ENCODE results near the gene TMEM175.
"Not testable (repeated sequence)": the region's sequence is repeated elsewhere in the genome, so short reads cannot be mapped to it uniquely, and the experiment has no call there.

The TMEM175 gene

DNA sequence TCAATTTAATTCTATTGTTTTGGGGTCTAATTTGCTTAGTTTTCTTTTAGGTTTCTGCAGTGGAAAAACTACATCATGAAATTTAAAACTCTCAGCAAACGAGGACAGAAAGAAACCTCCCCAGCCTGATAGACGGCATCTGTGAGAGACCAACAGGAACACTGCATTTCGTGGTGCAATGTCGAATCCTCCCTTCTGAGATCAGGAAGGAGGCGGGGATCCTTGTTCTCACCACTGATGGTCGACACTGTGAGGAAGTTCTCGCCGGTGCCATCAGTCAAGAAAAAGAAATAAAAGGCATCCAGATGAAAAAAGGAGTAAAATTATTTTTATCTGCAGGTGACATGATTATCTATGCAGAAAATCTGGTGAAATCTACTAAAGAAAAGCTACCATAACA is 16.7 kb upstream of the TMEM175 start:
- no peak for DNase-seq (ENCODE audit: low spot score)

DNA sequence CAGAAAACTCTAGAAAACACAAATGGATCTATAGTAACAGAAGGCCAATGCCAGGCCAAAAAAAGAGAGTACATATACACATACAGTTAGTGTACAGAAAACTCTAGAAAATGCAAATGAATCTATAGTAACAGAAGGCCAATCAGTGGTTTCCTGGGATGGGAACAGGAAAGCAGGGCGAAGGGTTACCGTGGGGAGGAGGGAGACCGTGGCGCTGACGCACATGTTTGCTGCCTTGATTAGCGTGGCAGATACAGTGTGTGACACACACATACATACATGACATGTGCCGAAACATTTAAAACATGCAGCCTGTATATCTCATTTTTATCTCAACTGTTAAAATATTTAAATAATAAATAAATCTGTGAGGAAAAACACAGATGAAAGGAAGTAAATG is 14.8 kb upstream of the TMEM175 start:
- DNase-seq (ENCODE audit: low spot score) = no peak

DNA sequence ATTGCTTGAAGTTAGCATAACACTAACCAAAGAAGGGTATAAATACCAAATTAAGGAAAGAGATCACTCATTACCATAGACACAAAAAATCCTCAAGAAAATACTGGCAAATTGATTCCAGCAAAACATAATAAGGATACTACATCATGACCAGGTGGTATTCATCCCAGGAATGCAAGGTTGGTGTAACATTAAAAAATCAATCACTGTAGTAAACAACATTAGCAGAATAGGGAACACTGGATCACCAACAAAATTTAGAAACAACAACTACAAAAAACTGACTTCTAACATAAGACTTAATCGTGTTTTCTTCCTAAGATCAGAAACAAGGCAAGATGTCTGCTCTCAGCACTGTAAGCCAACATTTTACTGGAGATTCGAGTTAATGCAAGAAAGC is 14.3 kb upstream of the TMEM175 start:
- DNase-seq (ENCODE audit: low spot score) = no peak

DNA sequence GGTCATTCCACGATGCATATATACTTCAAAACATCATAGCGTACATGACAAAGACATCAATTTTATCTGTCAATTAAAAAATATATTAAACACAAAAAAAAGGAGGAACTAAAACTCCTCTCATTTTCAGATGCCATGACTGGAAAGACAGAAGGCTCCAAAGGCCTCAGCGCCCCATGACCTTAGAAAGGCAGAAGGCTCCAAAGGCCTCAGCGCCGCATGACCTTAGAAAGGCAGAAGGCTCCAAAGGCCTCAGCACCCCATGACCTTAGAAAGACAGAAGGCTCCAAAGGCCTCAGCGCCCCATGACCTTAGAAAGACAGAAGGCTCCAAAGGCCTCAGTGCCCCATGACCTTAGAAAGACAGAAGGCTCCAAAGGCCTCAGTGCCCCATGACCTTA is 13.7 kb upstream of the TMEM175 start:
- not testable (repeated sequence) for DNase-seq (ENCODE audit: low spot score)

DNA sequence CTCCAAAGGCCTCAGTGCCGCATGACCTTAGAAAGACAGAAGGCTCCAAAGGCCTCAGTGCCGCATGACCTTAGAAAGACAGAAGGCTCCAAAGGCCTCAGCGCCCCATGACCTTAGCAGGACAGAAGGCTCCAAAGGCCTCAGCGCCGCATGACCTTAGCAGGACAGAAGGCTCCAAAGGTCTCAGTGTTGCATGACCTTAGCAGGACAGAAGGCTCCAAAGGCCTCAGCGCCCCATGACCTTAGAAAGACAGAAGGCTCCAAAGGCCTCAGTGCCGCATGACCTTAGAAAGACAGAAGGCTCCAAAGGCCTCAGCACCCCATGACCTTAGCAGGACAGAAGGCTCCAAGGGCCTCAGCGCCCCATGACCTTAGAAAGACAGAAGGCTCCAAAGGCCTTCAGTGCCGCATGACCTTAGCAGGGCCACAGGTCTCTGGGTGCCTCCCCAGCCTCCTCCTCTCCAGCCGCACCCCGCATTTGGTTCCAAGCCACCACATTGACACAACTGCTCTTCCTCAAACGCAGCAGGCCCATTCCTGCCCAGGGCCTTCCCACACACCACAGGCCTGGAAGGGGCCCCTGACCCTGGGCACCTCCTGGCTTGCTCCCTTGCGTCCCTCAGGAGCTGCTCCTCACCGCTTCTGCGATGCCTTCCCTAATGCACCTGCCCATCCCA is 13.1 kb upstream of the TMEM175 start:
- not testable (repeated sequence) for DNase-seq (ENCODE audit: low spot score)

DNA sequence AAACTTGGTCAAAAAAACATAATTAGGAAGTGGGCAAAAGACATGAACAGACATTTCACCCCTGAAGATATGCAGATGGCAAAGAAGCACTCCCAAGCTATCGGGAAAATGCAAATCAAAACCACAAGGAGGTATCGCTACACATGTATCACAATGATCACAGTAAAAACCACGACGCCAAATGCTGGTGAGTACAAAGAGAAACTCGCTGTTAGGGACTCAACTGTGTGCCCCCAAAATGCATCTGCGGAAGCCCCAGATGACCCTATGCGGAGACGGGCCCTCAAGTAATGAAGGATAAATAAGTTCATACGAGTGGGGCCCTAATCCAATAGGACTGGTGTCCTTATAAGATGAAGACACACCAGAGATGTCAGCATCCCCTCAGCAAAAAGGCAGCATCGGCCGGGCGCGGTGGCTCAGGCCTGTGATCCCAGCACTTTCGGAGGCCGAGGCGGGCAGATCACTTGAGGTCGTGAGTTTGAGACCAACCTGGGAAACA is 10.4 kb upstream of the TMEM175 start:
- peak; percentile 49 for DNase-seq (ENCODE audit: low spot score)

DNA sequence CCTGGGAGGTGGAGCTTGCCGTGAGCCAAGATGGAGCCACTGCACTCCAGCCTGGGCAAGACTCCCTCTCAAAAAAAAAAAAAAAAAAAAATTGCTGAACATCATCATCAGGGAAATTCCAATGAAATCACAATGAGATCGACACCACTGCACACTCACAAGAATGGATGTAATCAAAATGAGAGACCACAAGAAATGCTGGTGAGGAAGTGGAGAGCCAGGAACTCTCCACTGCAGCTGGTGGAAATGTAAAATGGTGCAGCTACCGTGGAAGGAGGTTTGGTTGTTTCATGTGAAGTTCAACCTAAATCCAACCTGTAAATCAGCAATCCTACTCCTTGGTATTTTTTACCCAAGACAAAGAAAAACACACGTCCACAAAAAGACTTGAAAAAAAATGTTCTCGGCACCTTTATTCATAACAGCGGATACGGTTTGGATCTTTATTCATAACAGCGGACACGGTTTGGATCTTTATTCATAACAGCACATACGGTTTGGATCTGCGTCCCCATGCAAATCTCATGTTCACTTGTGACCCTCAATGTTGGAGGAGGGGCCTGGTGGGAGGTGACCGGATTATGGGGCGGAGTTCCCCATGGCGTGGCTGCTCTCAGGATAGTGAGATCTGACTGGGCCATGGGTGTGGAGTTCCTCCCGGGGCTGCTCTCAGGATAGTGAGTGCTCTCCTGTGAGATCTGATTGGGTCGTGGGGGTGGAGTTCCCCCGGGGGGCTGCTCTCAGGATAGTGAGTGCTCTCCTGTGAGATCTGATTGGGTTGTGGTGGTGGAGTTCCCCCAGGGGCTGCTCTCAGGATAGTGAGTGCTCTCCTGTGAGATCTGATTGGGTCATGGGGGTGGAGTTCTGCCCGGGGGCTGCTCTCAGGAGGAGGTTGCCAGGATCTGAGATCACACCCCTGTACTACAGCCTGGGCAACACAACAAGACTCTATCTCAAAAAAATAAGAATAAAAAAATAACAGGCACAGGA is 7.9 kb upstream of the TMEM175 start:
- no peak for DNase-seq (ENCODE audit: low spot score)

DNA sequence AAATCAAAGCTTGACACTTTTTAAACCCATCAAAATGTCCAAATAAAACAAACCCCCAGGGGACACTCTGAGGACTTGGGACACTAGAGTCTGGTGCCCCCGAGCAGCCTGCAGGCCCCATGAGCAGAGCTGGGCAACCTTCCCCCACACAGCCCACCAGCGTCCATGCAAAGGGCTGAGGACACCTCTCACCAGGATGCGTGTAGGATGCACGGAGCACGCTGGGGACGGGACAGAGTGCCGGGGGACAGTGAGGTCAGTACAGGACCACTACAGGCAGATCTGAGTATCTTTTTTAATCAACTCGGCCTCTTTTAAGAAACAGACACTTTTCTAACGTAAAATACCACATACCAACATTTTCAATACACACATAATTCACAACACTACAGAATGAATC is 7.1 kb upstream of the TMEM175 start:
- no peak for DNase-seq (ENCODE audit: low spot score)

DNA sequence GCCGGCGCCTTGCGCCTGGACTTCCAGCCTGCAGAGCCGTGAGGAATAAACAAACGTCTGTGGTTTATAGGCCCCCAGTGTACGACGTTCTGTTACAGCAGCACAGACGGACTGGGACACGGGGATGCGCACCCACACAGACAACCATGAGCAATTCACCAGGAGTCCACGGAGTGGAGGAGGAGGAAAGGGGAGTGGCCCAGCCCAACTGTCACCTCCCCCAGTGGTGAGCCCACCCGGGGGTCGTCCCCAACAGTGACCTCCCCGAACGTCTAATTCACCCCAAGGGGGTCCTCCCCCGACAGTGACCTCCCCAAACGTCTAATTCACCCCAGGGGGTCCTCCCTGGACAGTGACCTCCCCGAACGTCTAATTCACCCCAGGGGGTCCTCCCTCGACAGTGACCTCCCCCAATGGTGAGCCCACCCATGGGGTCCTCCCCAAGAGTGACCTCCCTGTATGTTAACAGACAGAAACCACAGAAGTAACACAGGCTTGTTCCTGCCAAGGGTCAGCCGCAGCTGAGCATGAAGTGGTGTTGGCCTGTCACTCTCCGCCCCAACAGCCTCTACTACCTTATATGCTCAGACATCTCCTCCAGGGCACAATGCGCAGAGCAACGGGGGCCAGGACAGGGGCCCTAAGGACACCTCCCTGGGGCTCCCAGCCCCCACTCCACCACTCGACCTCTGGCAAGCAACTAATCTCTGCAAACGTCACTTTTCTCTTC is 6.3 kb upstream of the TMEM175 start:
- no peak for DNase-seq (ENCODE audit: low spot score)

DNA sequence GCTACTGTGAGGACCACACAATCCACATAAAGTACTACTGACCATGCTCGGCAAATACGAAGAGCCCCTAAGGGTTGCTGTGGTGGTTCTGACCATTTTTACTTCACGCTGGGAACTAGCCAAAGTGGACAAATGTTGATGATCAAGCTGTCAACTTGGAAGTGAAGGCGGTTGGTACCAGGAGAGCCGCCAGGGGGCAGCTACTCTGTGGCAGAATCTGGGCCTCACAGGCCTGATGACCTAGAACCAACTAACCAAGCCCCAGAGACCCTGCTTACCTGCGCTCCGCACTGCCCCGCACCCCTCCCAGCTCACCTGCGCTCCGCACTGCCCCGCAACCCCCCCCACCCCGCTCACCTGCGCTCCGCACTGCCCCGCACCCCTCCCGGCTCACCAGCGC is 5.7 kb upstream of the TMEM175 start:
- no peak for DNase-seq (ENCODE audit: low spot score)

DNA sequence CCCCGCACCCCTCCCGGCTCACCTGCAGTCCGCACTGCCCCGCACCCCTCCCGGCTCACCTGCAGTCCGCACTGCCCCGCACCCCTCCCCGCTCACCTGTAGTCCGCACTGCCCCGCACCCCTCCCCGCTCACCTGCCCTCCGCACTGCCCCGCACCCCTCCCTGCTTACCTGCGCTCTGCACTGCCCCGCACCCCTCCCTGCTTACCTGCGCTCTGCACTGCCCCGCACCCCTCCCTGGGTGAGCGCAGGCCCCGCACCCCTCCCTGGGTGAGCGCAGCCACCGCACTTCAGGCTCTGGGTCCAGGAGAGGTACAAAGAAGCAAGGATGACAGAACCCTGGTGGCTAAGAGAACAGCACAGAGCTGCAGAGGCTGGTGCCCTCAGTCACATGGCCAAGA is 4.7 kb upstream of the TMEM175 start:
- DNase-seq (ENCODE audit: low spot score) = not testable (repeated sequence)

DNA sequence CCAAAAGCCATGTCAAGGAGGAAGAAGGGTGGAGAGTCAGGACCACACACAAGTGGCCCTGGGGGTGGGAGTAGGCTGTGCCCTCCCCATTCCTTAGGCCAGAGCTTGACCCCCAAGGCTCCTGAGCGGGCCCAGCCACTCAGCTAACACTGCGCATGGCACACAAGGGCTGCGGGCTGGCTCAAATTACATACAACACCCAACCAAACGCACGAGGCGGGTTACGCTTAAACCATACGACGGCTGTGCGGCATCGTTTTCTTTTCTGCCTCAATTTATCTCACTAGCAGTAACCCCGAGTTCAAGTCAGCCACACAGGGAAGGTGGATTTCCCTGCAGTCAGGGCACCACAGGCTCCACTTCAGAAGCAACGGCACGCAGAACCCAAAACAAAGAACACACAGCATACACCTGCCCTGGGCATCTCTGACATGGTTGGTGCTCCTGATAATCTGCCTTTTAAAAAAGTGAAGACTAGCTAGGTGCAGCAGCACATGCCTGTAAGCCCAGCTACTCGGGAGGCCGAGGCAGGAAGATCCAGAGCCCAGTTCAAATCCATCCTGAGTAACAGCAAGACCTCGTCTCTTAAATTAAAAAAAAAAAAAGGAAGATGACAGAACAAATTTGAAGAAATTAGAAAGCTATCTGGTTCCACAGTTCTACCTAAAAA is 3.0 kb upstream of the TMEM175 start:
- no peak for DNase-seq (ENCODE audit: low spot score)

DNA sequence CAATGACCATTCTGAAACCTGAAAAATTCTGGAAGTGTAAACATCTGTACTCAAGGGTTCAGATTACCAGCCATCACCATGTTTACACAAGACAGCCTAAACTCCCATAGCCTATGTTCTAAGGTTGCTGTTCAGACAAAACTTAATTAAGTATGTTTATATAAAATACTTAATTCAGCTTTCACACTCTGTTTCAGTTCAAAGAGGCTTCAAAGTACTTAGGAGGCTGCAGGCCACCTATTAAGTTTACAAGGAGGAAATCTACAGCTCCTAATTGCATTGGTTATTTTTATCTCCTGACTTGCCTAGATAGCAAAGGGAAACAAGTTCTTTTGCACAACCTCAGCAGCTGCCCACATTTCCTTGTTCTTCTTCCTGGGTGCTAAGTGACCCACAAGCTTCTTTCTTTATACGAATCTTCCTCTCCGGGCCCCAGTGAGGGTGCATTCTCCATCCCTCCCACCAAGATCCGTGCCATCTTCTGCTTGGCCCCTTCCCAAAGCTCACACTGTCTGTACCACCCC is 2.2 kb upstream of the TMEM175 start:
- DNase-seq (ENCODE audit: low spot score) = no peak

DNA sequence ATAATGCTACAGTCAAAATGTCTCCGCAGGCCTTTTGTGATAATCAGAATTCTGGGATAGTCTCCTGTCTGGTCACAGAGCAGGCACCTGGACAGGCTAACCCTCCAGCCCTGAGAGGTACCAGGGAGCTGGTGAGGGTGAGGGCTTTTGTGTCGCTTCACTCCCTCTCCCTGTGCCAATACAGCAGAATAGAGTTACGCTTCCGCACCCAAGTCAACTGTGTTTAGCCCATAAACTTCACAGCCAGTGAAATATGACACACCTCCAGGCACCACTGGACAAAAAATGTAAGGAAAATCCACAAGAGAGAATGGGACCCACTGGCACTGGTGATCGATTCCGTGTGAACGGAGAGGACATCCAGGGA is 1.4 kb upstream of the TMEM175 start:
- DNase-seq (ENCODE audit: low spot score) = no peak

DNA sequence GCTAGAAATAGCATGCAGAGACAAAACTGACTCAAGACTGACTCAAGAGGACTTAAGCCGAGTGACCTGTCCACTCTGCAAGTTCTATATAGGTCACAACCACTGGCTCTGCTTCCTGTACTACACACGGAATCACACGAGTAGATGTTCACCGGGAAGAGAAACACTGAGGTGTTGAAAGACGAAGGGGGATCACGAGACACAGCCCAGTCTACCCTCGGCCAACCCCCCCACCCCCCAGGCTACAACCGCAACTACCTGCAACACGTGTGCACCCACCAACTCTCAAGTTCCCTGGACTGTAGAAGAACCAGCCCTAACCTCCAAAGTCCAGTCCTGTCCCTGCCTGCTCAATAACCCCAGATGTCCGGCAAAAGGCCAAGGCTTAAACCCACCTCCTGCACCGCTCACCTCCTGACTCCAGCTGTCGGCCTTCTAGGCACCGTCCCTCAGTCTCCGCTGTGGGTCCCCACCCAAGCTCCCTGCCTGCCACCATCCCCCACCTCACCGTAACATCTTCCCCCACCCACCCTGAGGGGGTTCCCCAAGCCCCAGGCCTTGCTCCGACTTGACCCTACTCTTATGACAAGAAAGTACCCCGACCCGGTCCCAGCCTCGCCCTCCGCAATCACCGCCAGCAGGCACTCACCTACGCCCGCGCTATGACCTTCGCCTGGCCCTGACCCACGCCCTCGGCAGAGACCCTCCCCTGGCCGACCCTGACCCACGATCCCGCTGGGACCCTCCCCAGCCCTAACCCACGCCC is 883 bp upstream of the TMEM175 start:
- no peak for DNase-seq (ENCODE audit: low spot score)

DNA sequence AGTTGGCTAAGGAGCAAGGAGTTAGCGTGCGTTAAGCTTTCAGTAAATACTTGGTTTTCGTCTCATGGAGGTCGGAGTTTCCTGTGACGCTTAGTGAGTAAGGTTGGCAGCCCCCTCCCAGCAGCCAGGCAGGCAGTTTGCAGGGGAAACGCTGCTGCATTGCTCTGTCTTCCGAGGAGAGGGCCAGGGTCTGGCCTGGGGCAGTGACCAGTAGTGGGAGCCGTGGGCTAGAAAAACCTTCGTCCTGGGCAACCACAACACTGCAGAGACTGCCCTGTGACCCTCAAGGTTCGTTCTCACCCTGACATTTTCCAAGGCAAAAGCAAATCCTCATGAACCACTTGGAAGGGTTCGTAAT is 432 bp downstream of the TMEM175 start:
- no peak for DNase-seq (ENCODE audit: low spot score)

DNA sequence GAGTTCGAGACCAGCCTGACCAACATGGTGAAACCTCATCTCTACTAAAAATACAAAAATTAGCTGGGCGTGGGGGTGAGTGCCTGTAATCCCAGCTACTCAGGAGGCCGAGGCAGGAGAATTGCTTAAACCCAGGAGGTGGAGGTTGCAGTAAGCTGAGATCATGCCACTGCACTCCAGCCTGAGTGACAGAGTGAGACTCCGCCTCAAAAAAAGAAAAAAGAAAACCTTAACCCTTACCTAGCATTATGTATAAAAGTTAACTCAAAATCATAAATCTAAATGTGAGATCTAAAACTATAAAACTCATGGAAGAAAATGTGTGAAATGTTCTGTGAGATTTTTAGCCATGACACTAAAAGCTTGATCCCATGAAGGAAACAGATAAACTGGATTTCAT is 7.2 kb downstream of the TMEM175 start:
- not testable (repeated sequence) for DNase-seq (ENCODE audit: low spot score)

DNA sequence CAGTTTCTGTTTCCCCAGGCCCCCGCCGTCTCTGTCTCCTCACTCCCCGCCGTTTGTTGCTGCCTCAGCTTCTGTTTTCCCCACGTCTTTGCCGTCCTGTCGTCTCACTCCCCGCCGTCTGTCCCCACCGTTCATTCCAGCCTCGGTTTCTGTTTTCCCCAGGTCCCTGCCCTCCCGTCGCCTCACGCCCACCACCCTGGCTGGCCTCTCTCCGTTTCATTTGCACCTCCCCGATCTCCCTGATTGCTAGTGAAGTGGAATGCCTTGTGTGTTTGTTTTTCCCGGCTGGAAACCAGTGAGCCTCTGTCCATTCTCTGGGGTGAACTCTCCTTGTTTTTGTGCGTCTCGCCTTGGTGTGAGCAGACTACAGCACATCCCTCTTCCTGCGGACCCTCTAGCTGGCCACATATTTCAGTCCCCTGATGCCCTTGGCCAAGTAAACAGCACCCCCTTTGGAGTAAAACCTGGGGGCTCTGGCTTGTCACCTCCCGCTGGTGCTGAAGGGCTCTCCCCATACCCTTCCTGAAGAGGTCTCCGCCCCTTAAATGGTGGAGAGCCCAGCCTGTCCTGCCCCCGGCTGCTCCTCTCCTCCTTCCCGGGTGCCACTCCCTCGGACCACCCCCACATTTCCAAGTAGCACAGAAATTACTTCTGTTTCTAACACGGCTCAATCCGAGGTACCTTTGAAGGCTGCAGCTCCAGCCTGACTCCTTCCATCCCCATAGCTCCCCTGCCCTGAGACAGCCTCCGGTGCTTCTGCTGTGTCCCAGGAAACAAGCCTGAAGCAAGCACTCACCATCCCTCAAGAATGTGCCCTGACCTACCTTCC is 13.2 kb downstream of the TMEM175 start:
- no peak for DNase-seq (ENCODE audit: low spot score)

DNA sequence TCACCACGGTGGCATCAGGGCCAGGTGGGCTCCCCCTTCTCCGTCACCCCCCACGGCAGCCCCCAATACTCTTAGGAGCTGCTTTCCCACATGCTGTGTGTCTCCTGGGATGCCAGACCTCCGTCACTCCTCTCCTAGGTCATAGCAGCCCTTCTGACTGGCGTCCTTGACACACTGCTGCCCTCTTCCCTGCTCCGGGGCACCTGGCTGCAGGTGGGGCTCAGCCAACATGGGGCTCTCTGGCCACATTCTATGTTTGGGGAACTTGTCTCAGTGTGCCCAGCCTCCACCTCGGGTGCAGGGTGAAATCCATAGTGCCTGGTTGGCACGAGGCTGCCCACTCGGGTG is 13.8 kb downstream of the TMEM175 start:
- DNase-seq (ENCODE audit: low spot score) = no peak

Data from germinal center (tissue), 1 donor.